HEK293T (cell line): ENCODE results near the gene TNIP3.

Experiments used
- ARNT ChIP-seq: fragments of 450-650 bp; IDR thresholded peaks from 2 replicates; pipeline ENCODE4 v1.6.1; 2017; ENCODE audit warnings: mild to moderate bottlenecking
- HDGF ChIP-seq: fragments of 450-650 bp; IDR thresholded peaks from 2 replicates; pipeline ENCODE4 v1.6.1; 2017; ENCODE audit warnings: antibody characterized with exemption, borderline replicate concordance
- SP1 ChIP-seq: fragments of 450-650 bp; IDR thresholded peaks from 2 replicates; pipeline ENCODE4 v1.6.1; 2017
- ZNF384 ChIP-seq: fragments of 450-650 bp; IDR thresholded peaks from 2 replicates; pipeline ENCODE4 v1.6.1; 2016

DNA sequence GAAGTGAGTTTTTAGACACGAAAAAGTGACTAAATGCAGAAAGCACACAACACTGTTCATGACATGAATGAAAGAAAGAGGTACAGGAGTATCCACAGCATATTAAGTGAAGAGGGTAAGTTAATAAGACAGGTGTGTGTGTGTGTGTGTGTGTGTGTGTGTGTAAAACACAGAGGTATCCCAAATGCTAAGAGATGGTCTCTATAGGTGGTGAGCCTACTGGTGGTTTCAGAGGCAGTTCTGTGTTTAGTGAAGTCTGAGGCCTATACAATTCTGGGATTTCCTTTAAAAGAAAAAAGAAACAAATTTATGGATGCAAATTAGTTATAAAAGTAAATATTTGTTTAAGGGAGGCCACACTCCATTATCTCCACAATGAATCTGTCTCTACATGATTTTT, 17.4 kb upstream of the TNIP3 start:
- TF ChIP-seq SP1 (no peak), HDGF (no peak), ZNF384 (no peak), ARNT (no peak)
